Measurements from ENCODE around the gene EEF1A1.
"Not testable (repeated sequence)": the region's sequence is repeated elsewhere in the genome, so short reads cannot be mapped to it uniquely, and the experiment has no call there.

Gene EEF1A1

GRCh38 chr6:73518100-73518981 lies 2.5 kb downstream of the EEF1A1 start:
- Histone ChIP-seq H3K36me3 (ENCODE audit: control insufficient read depth in 2 of 2, insufficient read depth in 2 of 2, low read length in 2 of 2) (peaks cover 40 to 47% of the 10 kb centered on the region in 2 donors), H3K4me1 (ENCODE audit: control insufficient read depth in 2 of 2, insufficient read depth in 2 of 2, low read length in 2 of 2) (peaks cover 27% of the 10 kb centered on the region in 2 donors), H3K4me3 (ENCODE audit: low read length in 2 of 2) (peak overlapping the region; percentile 18 to 56), H3K9ac (ENCODE audit: low read depth in 1 of 2, low read length in 2 of 2) (peak overlapping the region; percentile 36 to 58), H3K27ac (ENCODE audit: low read depth in 2 of 2, low read length in 2 of 2) (peak overlapping the region in 1 of 2 donors; percentile 49)
- H3K9me3 ChIP-seq (ENCODE audit: control insufficient read depth in 2 of 2, low read length in 2 of 2); H3K27me3 ChIP-seq (ENCODE audit: control insufficient read depth in 2 of 2, insufficient read depth in 2 of 2, low read length in 2 of 2): not testable (repeated sequence)

- no peak overlapping the region for H3K9ac ChIP-seq (ENCODE audit: low read depth in 1 of 2, low read length in 2 of 2)
- no peaks in the 10 kb centered on the region for H3K9me3 ChIP-seq (ENCODE audit: control insufficient read depth in 2 of 2, low read length in 2 of 2)
- H3K36me3 ChIP-seq (ENCODE audit: control insufficient read depth in 2 of 2, insufficient read depth in 2 of 2, low read length in 2 of 2) = peaks cover 40 to 47% of the 10 kb centered on the region in 2 donors
- no peak overlapping the region for H3K27ac ChIP-seq (ENCODE audit: low read depth in 2 of 2, low read length in 2 of 2)
- peaks cover 18% of the 10 kb centered on the region in 2 donors for H3K4me1 ChIP-seq (ENCODE audit: control insufficient read depth in 2 of 2, insufficient read depth in 2 of 2, low read length in 2 of 2)
- peak overlapping the region in 1 of 2 donors; percentile 37 for H3K4me3 ChIP-seq (ENCODE audit: low read length in 2 of 2)
- H3K27me3 ChIP-seq (ENCODE audit: control insufficient read depth in 2 of 2, insufficient read depth in 2 of 2, low read length in 2 of 2) = no peaks in the 10 kb centered on the region
Measured at GRCh38 chr6:73516514-73517489, 4.0 kb downstream of the EEF1A1 start.

- no peaks in the 10 kb centered on the region for H3K9me3 ChIP-seq (ENCODE audit: control insufficient read depth in 2 of 2, low read length in 2 of 2)
- peaks cover 40 to 47% of the 10 kb centered on the region in 2 donors for H3K36me3 ChIP-seq (ENCODE audit: control insufficient read depth in 2 of 2, insufficient read depth in 2 of 2, low read length in 2 of 2)
- H3K4me3 ChIP-seq (ENCODE audit: low read length in 2 of 2) = no peak overlapping the region
- no peak overlapping the region for H3K9ac ChIP-seq (ENCODE audit: low read depth in 1 of 2, low read length in 2 of 2)
- H3K27me3 ChIP-seq (ENCODE audit: control insufficient read depth in 2 of 2, insufficient read depth in 2 of 2, low read length in 2 of 2) = no peaks in the 10 kb centered on the region
- peaks cover 18% of the 10 kb centered on the region in 2 donors for H3K4me1 ChIP-seq (ENCODE audit: control insufficient read depth in 2 of 2, insufficient read depth in 2 of 2, low read length in 2 of 2)
- H3K27ac ChIP-seq (ENCODE audit: low read depth in 2 of 2, low read length in 2 of 2) = peak overlapping the region in 1 of 2 donors; percentile 2
Measured at GRCh38 chr6:73515204-73515655, 5.6 kb downstream of the EEF1A1 start.

- Histone ChIP-seq H3K9me3 (ENCODE audit: control insufficient read depth in 2 of 2, low read length in 2 of 2) (no peaks in the 10 kb centered on the region), H3K36me3 (ENCODE audit: control insufficient read depth in 2 of 2, insufficient read depth in 2 of 2, low read length in 2 of 2) (peaks cover 36 to 44% of the 10 kb centered on the region in 2 donors), H3K27ac (ENCODE audit: low read depth in 2 of 2, low read length in 2 of 2) (no peak overlapping the region), H3K4me3 (ENCODE audit: low read length in 2 of 2) (no peak overlapping the region), H3K9ac (ENCODE audit: low read depth in 1 of 2, low read length in 2 of 2) (no peak overlapping the region), H3K4me1 (ENCODE audit: control insufficient read depth in 2 of 2, insufficient read depth in 2 of 2, low read length in 2 of 2) (peaks cover 18% of the 10 kb centered on the region in 2 donors), H3K27me3 (ENCODE audit: control insufficient read depth in 2 of 2, insufficient read depth in 2 of 2, low read length in 2 of 2) (no peaks in the 10 kb centered on the region)
Measured at GRCh38 chr6:73514746-73515110, 6.1 kb downstream of the EEF1A1 start.

GRCh38 chr6:73513496-73513854 lies 7.4 kb downstream of the EEF1A1 start:
- Histone ChIP-seq H3K9ac (ENCODE audit: low read depth in 1 of 2, low read length in 2 of 2) (no peak overlapping the region), H3K9me3 (ENCODE audit: control insufficient read depth in 2 of 2, low read length in 2 of 2) (no peaks in the 10 kb centered on the region), H3K27ac (ENCODE audit: low read depth in 2 of 2, low read length in 2 of 2) (no peak overlapping the region), H3K4me3 (ENCODE audit: low read length in 2 of 2) (no peak overlapping the region), H3K4me1 (ENCODE audit: control insufficient read depth in 2 of 2, insufficient read depth in 2 of 2, low read length in 2 of 2) (peaks cover 10% of the 10 kb centered on the region in 2 donors), H3K36me3 (ENCODE audit: control insufficient read depth in 2 of 2, insufficient read depth in 2 of 2, low read length in 2 of 2) (peaks cover 24 to 33% of the 10 kb centered on the region in 2 donors), H3K27me3 (ENCODE audit: control insufficient read depth in 2 of 2, insufficient read depth in 2 of 2, low read length in 2 of 2) (no peaks in the 10 kb centered on the region)

- H3K27me3 ChIP-seq (ENCODE audit: control insufficient read depth in 2 of 2, insufficient read depth in 2 of 2, low read length in 2 of 2) = no peaks in the 10 kb centered on the region
- H3K9me3 ChIP-seq (ENCODE audit: control insufficient read depth in 2 of 2, low read length in 2 of 2) = no peaks in the 10 kb centered on the region
- H3K4me3 ChIP-seq (ENCODE audit: low read length in 2 of 2) = no peak overlapping the region
- peaks cover under 1 to 4% of the 10 kb centered on the region in 2 donors for H3K4me1 ChIP-seq (ENCODE audit: control insufficient read depth in 2 of 2, insufficient read depth in 2 of 2, low read length in 2 of 2)
- H3K27ac ChIP-seq (ENCODE audit: low read depth in 2 of 2, low read length in 2 of 2) = no peak overlapping the region
- H3K9ac ChIP-seq (ENCODE audit: low read depth in 1 of 2, low read length in 2 of 2) = no peak overlapping the region
- H3K36me3 ChIP-seq (ENCODE audit: control insufficient read depth in 2 of 2, insufficient read depth in 2 of 2, low read length in 2 of 2) = peaks cover 11 to 20% of the 10 kb centered on the region in 2 donors
Measured at GRCh38 chr6:73511796-73512195, 9.0 kb downstream of the EEF1A1 start.

- Histone ChIP-seq H3K27ac (ENCODE audit: low read depth in 2 of 2, low read length in 2 of 2) (no peak overlapping the region), H3K27me3 (ENCODE audit: control insufficient read depth in 2 of 2, insufficient read depth in 2 of 2, low read length in 2 of 2) (no peaks in the 10 kb centered on the region), H3K4me3 (ENCODE audit: low read length in 2 of 2) (no peak overlapping the region), H3K9me3 (ENCODE audit: control insufficient read depth in 2 of 2, low read length in 2 of 2) (no peaks in the 10 kb centered on the region), H3K4me1 (ENCODE audit: control insufficient read depth in 2 of 2, insufficient read depth in 2 of 2, low read length in 2 of 2) (no peaks in the 10 kb centered on the region), H3K36me3 (ENCODE audit: control insufficient read depth in 2 of 2, insufficient read depth in 2 of 2, low read length in 2 of 2) (peaks cover 0 to 2% of the 10 kb centered on the region in 2 donors), H3K9ac (ENCODE audit: low read depth in 1 of 2, low read length in 2 of 2) (no peak overlapping the region)
Measured at GRCh38 chr6:73509851-73510250, 11.0 kb downstream of the EEF1A1 start.

- H3K36me3 ChIP-seq (ENCODE audit: control insufficient read depth in 2 of 2, insufficient read depth in 2 of 2, low read length in 2 of 2) = no peaks in the 10 kb centered on the region
- H3K27ac ChIP-seq (ENCODE audit: low read depth in 2 of 2, low read length in 2 of 2) = no peak overlapping the region
- no peaks in the 10 kb centered on the region for H3K27me3 ChIP-seq (ENCODE audit: control insufficient read depth in 2 of 2, insufficient read depth in 2 of 2, low read length in 2 of 2)
- no peaks in the 10 kb centered on the region for H3K4me1 ChIP-seq (ENCODE audit: control insufficient read depth in 2 of 2, insufficient read depth in 2 of 2, low read length in 2 of 2)
- H3K9me3 ChIP-seq (ENCODE audit: control insufficient read depth in 2 of 2, low read length in 2 of 2) = no peaks in the 10 kb centered on the region
- H3K4me3 ChIP-seq (ENCODE audit: low read length in 2 of 2) = no peak overlapping the region
- H3K9ac ChIP-seq (ENCODE audit: low read depth in 1 of 2, low read length in 2 of 2) = no peak overlapping the region
Measured at GRCh38 chr6:73508776-73509175, 12.1 kb downstream of the EEF1A1 start.

- H3K27ac ChIP-seq (ENCODE audit: low read depth in 2 of 2, low read length in 2 of 2) = no peak overlapping the region
- no peak overlapping the region for H3K4me3 ChIP-seq (ENCODE audit: low read length in 2 of 2)
- H3K9me3 ChIP-seq (ENCODE audit: control insufficient read depth in 2 of 2, low read length in 2 of 2) = no peaks in the 10 kb centered on the region
- H3K9ac ChIP-seq (ENCODE audit: low read depth in 1 of 2, low read length in 2 of 2) = no peak overlapping the region
- peaks cover 4 to 11% of the 10 kb centered on the region in 2 donors for H3K36me3 ChIP-seq (ENCODE audit: control insufficient read depth in 2 of 2, insufficient read depth in 2 of 2, low read length in 2 of 2)
- H3K4me1 ChIP-seq (ENCODE audit: control insufficient read depth in 2 of 2, insufficient read depth in 2 of 2, low read length in 2 of 2) = no peaks in the 10 kb centered on the region
- H3K27me3 ChIP-seq (ENCODE audit: control insufficient read depth in 2 of 2, insufficient read depth in 2 of 2, low read length in 2 of 2) = no peaks in the 10 kb centered on the region
Measured at GRCh38 chr6:73506246-73506645, 14.6 kb downstream of the EEF1A1 start.

- H3K4me1 ChIP-seq (ENCODE audit: control insufficient read depth in 2 of 2, insufficient read depth in 2 of 2, low read length in 2 of 2); H3K9me3 ChIP-seq (ENCODE audit: control insufficient read depth in 2 of 2, low read length in 2 of 2); H3K27ac ChIP-seq (ENCODE audit: low read depth in 2 of 2, low read length in 2 of 2); H3K9ac ChIP-seq (ENCODE audit: low read depth in 1 of 2, low read length in 2 of 2); H3K27me3 ChIP-seq (ENCODE audit: control insufficient read depth in 2 of 2, insufficient read depth in 2 of 2, low read length in 2 of 2); H3K4me3 ChIP-seq (ENCODE audit: low read length in 2 of 2): not testable (repeated sequence)
- H3K36me3 ChIP-seq (ENCODE audit: control insufficient read depth in 2 of 2, insufficient read depth in 2 of 2, low read length in 2 of 2) = peaks cover 9 to 17% of the 10 kb centered on the region in 2 donors
Measured at GRCh38 chr6:73505705-73506104, 15.1 kb downstream of the EEF1A1 start.

All from mucosa of rectum (tissue), 2 donors.